DMS153 treated with DMSO at 0.1 percent for 48 hours (cell line): ENCODE measurements around the gene SLC30A5.
A peak's percentile ranks its signal among the peaks of the same experiment; 100 is the strongest.
"Not testable (repeated sequence)": the region's sequence is repeated elsewhere in the genome, so short reads cannot be mapped to it uniquely, and the experiment has no call there.

Experiments
- DNase-seq: peaks from one replicate; lab custom pipeline; 2025; ENCODE audit not compliant: unreplicated experiment; lab: John Stamatoyannopoulos, UW

The SLC30A5 gene

GRCh38 chr5:69093771-69094482, at the start of gene SLC30A5:
Gene SLC30A5 (plus strand): TSS chr5:69094014. CDS start chr5:69094256, 242 bp downstream.
- DNase-seq = peak; percentile 75

- not testable (repeated sequence) for DNase-seq
These were observed 48.6 kb upstream of the SLC30A5 start for GRCh38 chr5:69045213-69045612.

- no peak for DNase-seq
These were observed 47.3 kb upstream of the SLC30A5 start for GRCh38 chr5:69046375-69046957.

- DNase-seq = no peak
These were observed 45.6 kb upstream of the SLC30A5 start for GRCh38 chr5:69048230-69048629.

GRCh38 chr5:69049151-69049550, 44.7 kb upstream of the SLC30A5 start:
- no peak for DNase-seq

GRCh38 chr5:69049796-69050195, 44.0 kb upstream of the SLC30A5 start:
- no peak for DNase-seq

- DNase-seq = no peak
These were observed 43.6 kb upstream of the SLC30A5 start for GRCh38 chr5:69050214-69050613.

GRCh38 chr5:69052181-69052580, 41.6 kb upstream of the SLC30A5 start:
- DNase-seq = no peak

GRCh38 chr5:69074664-69075521, 18.9 kb upstream of the SLC30A5 start:
- DNase-seq = no peak

- DNase-seq = no peak
These were observed 18.2 kb upstream of the SLC30A5 start for GRCh38 chr5:69075522-69076179.

GRCh38 chr5:69078921-69079540, 14.8 kb upstream of the SLC30A5 start:
- no peak for DNase-seq

- DNase-seq = no peak
These were observed 14.3 kb upstream of the SLC30A5 start for GRCh38 chr5:69079556-69079955.

- no peak for DNase-seq
These were observed 10.4 kb upstream of the SLC30A5 start for GRCh38 chr5:69083412-69083811.

GRCh38 chr5:69084195-69084594, 9.6 kb upstream of the SLC30A5 start:
- DNase-seq = no peak

GRCh38 chr5:69084903-69085302, 8.9 kb upstream of the SLC30A5 start:
- DNase-seq = no peak

GRCh38 chr5:69086206-69086605, 7.6 kb upstream of the SLC30A5 start:
- DNase-seq = no peak

- not testable (repeated sequence) for DNase-seq
These were observed 5.8 kb upstream of the SLC30A5 start for GRCh38 chr5:69088006-69088405.

- DNase-seq = no peak
These were observed 3.7 kb upstream of the SLC30A5 start for GRCh38 chr5:69090158-69090557.

GRCh38 chr5:69091771-69092170, 2.0 kb upstream of the SLC30A5 start:
- no peak for DNase-seq

- DNase-seq = no peak
These were observed 845 bp upstream of the SLC30A5 start for GRCh38 chr5:69092969-69093368.

GRCh38 chr5:69099302-69099701, 5.5 kb downstream of the SLC30A5 start:
- no peak for DNase-seq
